GM18520 (cell line): ENCODE data around the gene ERMAP.
"Not testable (repeated sequence)": the region's sequence is repeated elsewhere in the genome, so short reads cannot be mapped to it uniquely, and the experiment has no call there.

Experiments
- ATAC-seq: cut with Tn5 transposase; IDR thresholded peaks from one replicate; pipeline ENCODE4 v1.9.1; 2021; ENCODE audit not compliant: unreplicated experiment

The ERMAP gene

DNA sequence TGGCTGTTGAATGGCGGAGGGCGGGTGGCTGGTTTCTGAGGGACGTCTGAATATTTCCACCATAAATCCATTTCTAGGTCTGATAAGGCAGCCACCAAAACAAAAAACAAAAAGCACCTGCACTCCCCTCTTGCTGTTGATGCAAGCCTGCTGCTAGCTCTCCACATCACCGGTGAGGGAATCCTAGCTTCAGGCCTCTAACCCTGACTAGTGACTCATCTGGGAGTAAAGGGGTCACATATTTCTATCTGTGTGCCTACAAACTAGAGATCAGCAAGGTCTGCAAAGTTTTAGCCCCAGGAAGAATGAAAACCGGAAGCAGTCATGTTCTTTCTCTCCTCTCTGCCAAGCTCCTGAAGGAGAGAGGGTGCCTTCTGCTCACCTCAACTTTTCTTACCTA, 10.3 kb upstream of the ERMAP start:
- no peak for ATAC-seq

DNA sequence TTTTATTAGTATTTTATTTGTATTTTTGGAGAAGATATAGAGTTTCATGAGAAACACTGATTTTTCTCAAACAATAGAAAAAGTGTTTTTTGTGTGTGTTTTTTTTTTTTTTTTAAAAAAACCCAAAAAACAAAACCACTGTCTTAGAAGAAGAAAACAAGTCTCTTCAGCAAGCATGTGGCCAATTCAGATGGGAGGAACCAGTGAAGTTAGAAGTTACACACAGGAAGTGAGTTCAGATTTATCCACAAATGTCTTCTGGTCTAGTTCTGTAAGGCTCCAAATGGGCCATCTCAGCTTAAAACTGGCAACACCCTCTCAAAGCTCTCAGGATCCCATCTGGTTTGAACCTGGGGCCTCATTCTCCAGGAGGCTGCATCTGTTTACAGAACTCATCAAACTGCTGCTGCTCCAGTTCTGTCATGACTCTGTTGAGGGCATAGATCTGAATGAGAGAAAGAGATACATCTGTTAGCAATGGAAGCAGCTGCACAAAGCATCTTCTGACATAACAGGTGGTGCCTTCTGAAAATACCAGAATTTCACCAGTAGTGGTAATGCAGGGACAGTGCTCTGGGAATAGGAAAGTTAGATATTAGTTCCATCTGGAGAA, 9.8 kb upstream of the ERMAP start:
- no peak for ATAC-seq

GRCh38 chr1:42814815-42815214, 2.1 kb upstream of the ERMAP start:
- not testable (repeated sequence) for ATAC-seq

DNA sequence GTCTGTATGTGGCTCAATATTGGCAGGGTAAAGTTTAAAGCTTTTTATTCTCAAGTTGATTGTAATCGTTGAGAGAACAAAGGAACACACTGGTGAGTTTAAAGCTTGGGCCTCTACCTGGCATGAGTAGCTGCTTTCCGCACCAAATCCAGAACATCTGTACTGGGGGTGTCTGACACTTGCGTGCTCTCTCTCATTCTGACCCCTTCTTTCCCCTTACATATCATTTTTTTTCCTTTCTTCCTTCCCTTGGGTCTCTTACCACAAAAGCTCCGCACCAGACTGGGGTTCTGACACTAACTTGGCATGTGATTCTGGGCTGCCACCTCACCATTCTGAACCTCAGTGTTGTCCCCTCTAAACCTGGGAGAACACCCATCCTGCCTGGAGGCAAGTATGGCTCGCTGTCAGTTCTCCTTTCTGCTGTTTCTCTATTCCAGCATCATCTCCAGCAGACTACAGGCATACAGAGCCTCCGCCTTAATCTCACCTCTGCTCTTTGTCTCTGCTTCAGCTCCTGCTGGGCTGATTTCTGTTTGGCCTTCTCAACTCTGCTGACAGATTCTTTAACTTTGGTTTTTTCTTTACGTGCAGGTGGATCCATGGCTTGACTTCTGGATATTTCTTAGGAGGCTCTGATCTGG, 859 bp upstream of the ERMAP start:
- ATAC-seq: no peak

DNA sequence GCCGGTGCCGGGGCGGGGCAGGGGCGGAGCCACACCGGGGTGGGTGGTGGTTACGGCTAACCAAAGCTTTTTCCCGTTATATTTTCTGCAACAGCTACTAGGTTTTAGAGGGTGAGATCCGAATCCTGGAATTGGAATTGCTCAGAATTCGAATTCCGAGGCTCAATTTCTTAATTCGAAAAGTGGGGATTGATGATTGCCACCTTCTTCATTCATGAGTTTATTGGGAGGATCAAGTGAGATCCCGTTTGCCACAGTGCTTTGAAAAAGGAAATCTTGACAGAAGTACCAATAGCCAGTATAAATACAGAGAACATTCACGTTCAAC, 482 bp downstream of the ERMAP start:
- no peak for ATAC-seq

DNA sequence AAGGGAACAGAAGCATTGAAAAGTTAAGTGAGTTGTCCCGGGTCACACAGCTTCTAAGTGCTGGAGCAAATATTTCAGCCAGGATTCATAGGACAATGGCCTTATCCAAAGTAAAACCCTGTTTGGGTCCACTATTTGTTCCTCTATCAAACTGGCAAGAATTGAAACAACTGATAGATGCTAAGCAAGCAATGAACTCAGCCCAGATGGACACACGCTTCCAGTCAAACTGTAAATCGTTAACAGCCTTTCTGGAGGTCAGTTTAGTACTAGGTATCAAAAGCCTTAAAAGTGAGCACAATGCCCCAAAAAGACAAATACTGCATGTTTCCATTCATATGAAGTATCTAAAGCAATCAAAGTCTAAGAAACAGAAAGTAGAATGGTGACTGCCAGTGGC, 1.1 kb downstream of the ERMAP start:
- ATAC-seq: no peak

DNA sequence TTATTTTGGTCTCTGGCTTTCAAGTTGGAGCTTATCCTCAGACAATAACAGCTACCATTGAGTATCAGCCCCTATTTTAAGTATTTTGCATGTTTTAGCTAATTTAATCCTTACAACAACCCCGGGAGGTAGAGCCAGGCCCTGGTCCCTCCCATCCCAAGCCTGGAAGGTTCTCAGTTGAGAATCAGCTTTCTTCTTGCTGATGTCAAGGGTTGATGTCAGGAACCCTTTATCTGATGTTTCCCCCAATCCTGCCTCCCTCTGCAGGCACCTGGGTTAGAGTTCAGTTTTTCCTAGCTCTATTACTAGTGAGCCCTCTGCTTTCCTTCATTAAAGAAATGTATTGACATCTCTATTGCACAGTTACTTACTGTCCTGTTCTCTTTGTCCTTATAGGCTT, 3.9 kb downstream of the ERMAP start:
- no peak for ATAC-seq

GRCh38 chr1:42821690-42822089, 4.8 kb downstream of the ERMAP start:
- no peak for ATAC-seq

DNA sequence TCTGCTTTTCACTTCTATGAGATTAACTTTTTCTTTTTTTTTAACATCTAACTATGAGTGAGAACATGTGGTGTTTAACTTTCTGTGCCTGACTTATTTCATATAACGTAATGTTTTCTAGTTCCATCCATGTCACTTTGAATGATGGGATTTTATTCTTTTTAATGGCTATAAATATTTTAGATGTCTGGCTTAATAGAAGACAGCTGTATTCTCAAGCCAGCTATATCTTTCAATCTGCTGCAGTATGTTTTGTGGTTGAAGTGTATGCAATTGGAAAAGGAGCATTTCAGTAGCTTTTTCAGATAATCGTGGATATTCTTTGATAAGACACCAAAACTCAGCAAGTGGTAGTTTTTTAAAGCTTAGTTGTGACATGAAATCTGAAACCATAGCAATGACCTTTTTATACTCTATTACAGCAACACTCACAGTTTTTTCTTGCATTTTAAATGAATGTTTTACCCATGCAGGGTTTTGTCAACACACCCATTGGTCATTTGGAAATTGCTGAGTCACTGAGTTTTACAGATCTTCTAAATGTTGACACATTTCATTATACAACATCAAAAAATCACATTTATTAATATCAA, 6.0 kb downstream of the ERMAP start:
- ATAC-seq: no peak

GRCh38 chr1:42824481-42825035, 7.6 kb downstream of the ERMAP start:
- ATAC-seq: no peak

DNA sequence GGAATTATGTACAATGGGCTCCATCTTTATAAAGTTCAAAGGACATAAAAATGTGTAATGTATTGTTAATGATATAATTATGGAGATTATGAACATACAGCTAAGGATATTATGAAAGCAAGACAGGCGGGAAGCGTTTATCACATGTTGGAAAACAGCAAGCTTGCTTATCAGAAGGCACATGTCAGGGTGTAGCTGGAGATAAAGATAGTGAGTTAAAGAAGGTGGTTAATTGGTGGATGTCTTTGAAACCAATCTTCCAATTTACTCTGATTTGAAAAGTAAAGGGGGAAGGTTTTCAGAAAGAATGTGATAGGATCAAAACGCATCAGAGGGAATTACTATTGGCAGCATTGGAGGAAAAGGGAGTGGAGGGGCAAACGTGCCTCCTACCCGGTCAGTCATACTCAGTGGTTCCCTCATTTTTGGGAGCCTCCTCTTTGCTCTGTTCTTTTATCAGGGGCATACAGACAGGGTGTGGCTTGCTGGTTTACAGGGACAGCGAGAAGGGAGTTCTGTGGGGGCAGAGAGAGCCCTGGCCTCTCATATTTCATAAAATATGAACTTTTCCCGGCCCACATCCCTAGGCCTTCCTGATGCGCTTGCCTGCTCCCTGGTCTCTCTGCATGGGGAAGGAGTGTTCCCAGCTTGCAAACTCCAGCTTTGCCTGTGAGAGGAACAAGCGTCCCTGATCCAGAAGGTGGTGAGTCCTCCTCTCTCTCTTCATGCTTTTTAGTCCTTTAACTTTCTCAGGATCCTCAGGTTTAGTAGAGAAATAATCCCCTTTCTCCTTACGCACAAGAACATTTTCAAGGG, 8.3 kb downstream of the ERMAP start:
- no peak for ATAC-seq

DNA sequence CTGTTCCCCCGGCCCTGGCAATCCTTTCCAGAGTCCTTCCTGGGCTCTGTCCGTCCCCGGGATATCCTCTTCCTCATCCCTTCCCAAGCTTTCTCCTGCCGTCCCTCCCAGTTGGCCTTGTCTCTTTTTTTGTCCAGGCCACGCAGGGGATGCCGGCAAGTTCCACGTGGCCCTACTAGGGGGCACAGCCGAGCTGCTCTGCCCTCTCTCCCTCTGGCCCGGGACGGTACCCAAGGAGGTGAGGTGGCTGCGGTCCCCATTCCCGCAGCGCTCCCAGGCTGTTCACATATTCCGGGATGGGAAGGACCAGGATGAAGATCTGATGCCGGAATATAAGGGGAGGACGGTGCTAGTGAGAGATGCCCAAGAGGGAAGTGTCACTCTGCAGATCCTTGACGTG, 13.7 kb downstream of the ERMAP start:
- no peak for ATAC-seq

DNA sequence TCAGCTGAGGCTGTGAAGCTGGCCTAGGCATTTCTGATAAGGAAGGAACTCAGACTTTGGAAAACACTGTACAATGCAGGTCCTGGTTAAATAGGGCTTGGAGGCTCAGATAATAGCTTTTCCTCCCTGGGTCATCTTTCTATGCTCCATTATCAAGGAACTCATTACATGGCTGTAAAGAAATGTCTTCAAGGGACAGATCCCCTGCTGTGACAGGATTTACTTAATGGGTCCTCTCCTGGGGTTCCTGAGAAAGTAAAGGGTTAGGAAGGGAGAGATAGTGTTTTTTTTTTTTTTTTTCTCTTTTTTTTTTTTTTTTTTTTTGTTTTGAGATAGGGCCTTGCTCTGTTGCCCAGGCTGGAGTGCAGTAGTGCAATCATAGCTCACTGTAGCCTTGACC, 14.4 kb downstream of the ERMAP start:
- no peak for ATAC-seq

DNA sequence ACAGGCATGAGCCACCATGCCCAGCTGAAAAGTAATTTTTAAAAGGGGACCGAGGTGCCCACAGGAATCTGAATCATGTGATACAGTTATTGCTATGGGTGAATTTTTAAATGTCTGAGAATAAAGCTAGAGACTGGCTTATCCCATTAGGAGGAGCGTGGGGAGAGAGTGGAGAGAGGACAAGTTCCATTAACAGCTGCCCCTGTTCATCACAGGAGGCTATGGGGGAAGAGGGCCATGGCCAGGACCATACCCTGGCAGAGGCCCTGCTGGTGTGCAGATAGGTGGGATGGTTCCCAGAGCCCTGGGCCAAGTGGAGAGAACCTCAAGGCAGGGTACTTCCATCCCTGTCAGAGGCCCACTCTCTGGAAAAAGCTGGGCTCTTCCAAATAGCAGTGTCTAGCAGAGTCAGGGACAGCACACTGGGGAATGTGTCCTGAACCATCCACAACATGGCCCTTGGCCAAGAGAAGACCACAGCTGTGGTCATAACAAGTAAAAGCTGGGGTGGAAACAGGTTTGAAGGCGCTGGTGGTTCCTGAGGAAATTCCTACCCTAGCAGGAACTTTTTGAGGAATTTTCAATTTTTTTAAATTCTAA, 15.8 kb downstream of the ERMAP start:
- no peak for ATAC-seq

DNA sequence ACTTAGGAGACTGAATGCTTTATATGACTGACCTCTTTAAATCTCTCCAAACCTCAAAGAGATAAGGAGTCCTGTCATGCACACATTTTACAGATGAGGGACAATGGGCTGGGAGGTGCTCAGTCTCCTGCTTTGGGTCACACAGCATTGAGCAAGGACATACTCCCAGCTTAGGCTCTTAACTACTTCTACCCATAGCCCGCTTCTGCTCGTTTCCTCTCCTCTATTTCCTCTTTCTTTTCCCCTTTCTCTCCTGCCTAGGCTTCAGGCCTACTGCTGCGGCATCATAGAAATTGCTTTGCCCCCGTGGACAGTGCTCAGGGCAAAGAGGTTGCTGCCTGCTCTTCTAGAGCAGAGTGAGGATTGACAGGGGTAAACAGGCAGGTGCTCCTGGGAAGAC, 17.1 kb downstream of the ERMAP start:
- ATAC-seq: no peak

DNA sequence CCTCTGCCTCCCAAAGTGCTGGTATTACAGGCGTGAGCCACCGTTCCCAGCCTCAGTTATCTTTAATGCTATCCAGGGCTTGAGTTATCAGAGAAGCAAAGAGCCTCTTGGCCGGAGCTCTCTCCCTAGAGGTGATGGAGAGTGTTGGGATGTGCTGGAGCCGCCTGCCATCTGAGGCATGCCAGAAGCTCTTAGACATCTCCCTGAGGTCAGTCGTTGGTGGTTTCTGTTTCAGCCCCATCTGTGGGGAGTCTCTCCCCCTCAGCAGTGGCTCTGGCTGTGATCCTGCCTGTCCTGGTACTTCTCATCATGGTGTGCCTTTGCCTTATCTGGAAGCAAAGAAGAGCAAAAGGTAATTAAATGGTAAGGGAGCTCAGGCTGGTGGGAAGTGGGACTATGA, 17.9 kb downstream of the ERMAP start:
- ATAC-seq: no peak

GRCh38 chr1:42835422-42835821, 18.5 kb downstream of the ERMAP start:
- no peak for ATAC-seq

DNA sequence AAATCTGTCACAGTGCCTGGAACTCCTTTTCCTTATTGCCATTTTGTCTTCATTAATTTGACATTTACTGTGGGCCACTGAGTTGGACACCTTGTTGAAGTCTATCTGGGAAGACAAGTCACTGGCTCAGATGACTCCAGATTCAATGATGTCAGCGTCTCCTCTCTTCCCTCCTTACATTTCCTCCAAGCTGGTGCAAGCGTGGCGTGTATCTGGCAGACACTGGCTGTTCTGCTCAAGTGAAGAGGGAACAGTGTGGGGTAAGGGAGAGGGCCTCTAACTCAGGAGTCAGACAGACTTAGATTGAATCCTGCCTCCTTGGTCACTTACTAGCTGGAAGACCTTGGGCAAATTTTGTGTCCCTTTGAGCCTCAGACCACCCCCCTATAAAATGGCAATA, 20.8 kb downstream of the ERMAP start:
- ATAC-seq: no peak

GRCh38 chr1:42838482-42839190, 21.7 kb downstream of the ERMAP start:
- ATAC-seq: no peak

- no peak for ATAC-seq
Observed at GRCh38 chr1:42841010-42841409, 24.1 kb downstream of the ERMAP start.
